BLaER1 (cell line): ENCODE data around the gene TRIM25.

Experiments used
- H3K27ac ChIP-seq: shearing (Covaris generic); formaldehyde crosslinking; 2 replicates; pipeline ENCODE4 v1.8.1; 2022
- H3K27me3 ChIP-seq: shearing (Covaris generic); formaldehyde crosslinking; 2 replicates; pipeline ENCODE4 v1.8.1; 2022
- H3K36me3 ChIP-seq: shearing (Covaris generic); formaldehyde crosslinking; 2 replicates; pipeline ENCODE4 v1.8.1; 2022
- H3K4me1 ChIP-seq: shearing (Covaris generic); formaldehyde crosslinking; 2 replicates; pipeline ENCODE4 v1.8.1; 2022
- H3K4me2 ChIP-seq: shearing (Covaris generic); formaldehyde crosslinking; 2 replicates; pipeline ENCODE4 v1.8.1; 2022
- H3K4me3 ChIP-seq: shearing (Covaris generic); formaldehyde crosslinking; 2 replicates; pipeline ENCODE4 v1.8.1; 2022
- H3K9ac ChIP-seq: shearing (Covaris generic); formaldehyde crosslinking; 2 replicates; pipeline ENCODE4 v1.8.1; 2022
- H3K9me3 ChIP-seq: shearing (Covaris generic); formaldehyde crosslinking; 2 replicates; pipeline ENCODE4 v1.8.1; 2022
- H4K20me1 ChIP-seq: shearing (Covaris generic); formaldehyde crosslinking; 2 replicates; pipeline ENCODE4 v1.8.1; 2022
- Cebpa-rat ChIP-seq: shearing (Covaris generic); IDR thresholded peaks from 2 replicates; pipeline ENCODE4 v1.8.1; 2022

Gene TRIM25

DNA sequence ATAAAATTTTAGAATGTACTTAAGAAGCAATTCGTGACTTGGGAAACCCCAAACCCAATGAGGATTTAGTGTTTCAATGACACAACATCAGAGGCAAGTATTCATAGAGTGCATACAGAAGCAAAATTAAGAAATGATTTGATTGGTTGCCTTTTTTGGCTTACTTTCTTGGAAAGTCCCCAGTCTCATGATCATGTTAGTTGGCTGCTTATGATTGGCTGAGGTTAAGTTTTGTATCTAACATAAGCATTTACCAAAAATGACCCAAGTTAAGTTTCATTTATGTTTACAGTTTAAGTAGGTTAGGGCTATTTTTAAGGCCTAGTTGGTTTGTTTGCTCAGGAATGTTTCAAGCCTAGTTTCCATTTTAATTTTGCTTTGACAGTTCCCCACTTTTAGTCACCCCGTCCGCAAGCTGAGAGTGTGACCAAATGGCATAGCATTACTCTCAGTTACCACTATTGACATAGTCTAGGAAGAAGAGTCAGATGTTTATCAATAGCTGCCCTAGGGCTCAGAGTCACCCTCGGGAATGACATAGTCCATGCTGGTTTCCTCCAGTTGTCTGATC lies 43.7 kb downstream of the TRIM25 start:
- peaks cover 38% of the 10 kb centered on the region for H3K36me3 ChIP-seq

DNA sequence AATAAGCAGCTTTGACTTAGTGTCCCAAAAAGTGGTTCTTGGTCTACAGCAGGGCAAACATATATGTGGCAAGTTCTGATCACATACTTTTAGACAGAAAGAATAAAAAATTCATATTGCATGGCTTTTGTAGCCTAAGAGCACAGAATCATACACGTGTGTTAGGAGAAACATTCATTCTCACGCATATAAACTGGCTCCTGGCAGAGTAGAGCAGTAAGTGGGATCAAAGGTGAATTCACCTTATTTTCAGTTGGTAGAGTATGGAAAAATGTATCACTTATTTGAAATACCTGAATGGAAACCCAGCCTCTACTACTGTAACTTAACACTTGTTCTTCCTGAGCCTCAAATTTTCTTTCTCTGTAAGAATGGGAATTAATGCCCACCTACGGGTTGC lies 45.1 kb downstream of the TRIM25 start:
- H3K9me3 ChIP-seq, result no peaks in the 10 kb centered on the region
- H3K4me3 ChIP-seq, result no peak overlapping the region
- H3K36me3 ChIP-seq, result peaks cover 43% of the 10 kb centered on the region
- no peak overlapping the region for H3K4me2 ChIP-seq
- H3K27me3 ChIP-seq, result no peaks in the 10 kb centered on the region
- TF ChIP-seq Cebpa-rat, result no peak
- H4K20me1 ChIP-seq, result no peaks in the 10 kb centered on the region
- H3K9ac ChIP-seq, result no peak overlapping the region
- no peak overlapping the region for H3K27ac ChIP-seq
- H3K4me1 ChIP-seq, result no peaks in the 10 kb centered on the region

More for the DNA sequence above, 43.7 kb downstream of the TRIM25 start:
- H3K4me1 ChIP-seq, result no peaks in the 10 kb centered on the region
- no peak for TF ChIP-seq Cebpa-rat
- no peak overlapping the region for H3K27ac ChIP-seq
- no peaks in the 10 kb centered on the region for H3K9me3 ChIP-seq
- H3K4me3 ChIP-seq, result no peak overlapping the region
- H4K20me1 ChIP-seq, result no peaks in the 10 kb centered on the region
- H3K4me2 ChIP-seq, result no peak overlapping the region
- no peaks in the 10 kb centered on the region for H3K27me3 ChIP-seq
- no peak overlapping the region for H3K9ac ChIP-seq

DNA sequence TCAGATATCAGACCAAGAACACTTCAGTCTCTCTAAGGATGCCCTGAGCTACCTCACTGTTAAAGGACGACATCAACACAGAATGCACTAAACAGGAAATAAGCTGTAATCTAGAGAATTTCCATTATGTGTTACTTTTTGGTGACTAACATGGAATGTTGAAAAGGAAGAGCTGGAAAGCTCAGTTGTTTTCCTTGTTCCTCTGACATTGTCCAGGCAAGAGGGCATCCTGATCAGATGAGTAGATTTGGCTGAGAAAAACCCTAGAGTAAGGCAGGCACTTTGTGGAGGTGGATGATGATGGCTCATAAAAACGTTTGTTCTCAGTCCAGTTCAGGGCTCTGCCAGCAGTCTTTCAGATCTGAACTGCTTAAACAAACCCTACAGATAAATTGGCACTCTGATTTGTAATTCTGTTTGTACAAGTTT lies 45.9 kb downstream of the TRIM25 start:
- H3K4me1 ChIP-seq, result no peaks in the 10 kb centered on the region
- H4K20me1 ChIP-seq, result no peaks in the 10 kb centered on the region
- H3K27me3 ChIP-seq, result no peaks in the 10 kb centered on the region
- H3K4me2 ChIP-seq, result no peak overlapping the region
- no peak for TF ChIP-seq Cebpa-rat
- no peak overlapping the region for H3K27ac ChIP-seq
- no peaks in the 10 kb centered on the region for H3K9me3 ChIP-seq
- H3K9ac ChIP-seq, result no peak overlapping the region
- peaks cover 49% of the 10 kb centered on the region for H3K36me3 ChIP-seq
- H3K4me3 ChIP-seq, result no peak overlapping the region

DNA sequence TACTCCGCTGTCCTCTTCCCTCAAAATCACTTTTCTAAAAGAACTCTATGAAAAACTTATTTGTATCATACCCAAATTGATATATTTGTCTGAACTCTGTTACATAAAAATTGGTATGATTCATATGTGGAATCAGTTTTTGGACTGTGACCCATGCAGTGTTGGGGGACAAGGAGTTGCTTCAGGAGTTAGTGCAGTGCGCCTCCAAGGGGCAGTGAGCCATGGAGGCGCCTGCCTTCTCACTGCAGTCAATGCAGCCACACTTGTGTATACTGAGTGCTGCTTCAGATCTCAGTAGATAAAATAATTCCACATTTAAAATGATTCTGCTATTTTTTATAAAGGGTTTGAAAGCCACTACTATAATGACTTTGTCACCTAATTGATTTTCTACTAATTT lies 47.4 kb downstream of the TRIM25 start:
- H4K20me1 ChIP-seq, result no peaks in the 10 kb centered on the region
- no peak overlapping the region for H3K4me3 ChIP-seq
- no peaks in the 10 kb centered on the region for H3K27me3 ChIP-seq
- no peaks in the 10 kb centered on the region for H3K9me3 ChIP-seq
- peaks cover 63% of the 10 kb centered on the region for H3K36me3 ChIP-seq
- no peak for TF ChIP-seq Cebpa-rat
- H3K27ac ChIP-seq, result no peak overlapping the region
- no peak overlapping the region for H3K9ac ChIP-seq
- H3K4me1 ChIP-seq, result no peaks in the 10 kb centered on the region
- no peak overlapping the region for H3K4me2 ChIP-seq

DNA sequence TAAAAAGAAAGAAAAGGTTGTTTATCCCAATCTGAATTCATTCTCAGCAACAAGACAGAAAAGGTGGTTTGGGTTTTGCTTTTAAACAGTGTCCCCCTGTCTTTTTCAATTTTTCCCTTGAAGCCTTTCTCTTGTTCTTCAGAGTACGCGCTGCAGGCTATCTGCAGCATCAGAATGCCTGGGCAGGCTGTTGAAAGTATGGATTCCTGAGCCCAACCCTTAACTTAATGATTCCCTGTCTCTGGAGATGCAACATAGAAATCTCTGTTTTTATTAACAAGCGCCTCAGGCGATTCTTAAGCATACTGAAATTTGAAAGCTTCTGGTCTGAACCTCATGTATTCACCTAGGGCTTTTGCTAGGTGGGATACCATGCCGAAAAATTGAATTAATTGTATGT lies 47.8 kb downstream of the TRIM25 start:
- Histone ChIP-seq H3K4me1 (no peaks in the 10 kb centered on the region), H3K9ac (no peak overlapping the region), H4K20me1 (no peaks in the 10 kb centered on the region), H3K4me3 (no peak overlapping the region), H3K36me3 (peaks cover 68% of the 10 kb centered on the region), H3K9me3 (no peaks in the 10 kb centered on the region), H3K27me3 (no peaks in the 10 kb centered on the region), H3K27ac (no peak overlapping the region), H3K4me2 (no peak overlapping the region)
- TF ChIP-seq Cebpa-rat, result no peak

DNA sequence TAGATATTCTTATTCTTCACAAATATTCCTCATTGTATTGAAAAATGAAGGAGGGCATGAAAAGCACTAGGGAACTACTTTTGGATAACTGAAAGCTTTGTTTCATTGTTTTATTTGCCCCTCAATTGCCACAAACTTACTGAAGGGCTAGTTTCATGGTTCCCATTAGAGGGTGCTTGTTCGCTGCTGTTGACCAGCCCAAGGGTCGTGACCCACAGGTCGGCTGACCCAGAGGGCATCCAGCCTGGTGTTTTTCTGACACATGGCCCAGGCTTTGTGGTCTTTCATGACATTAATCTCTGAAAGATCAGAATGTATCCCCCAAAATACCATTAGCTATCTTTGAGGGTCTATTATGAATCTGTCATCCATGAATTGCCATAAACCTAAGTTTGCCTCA lies 49.9 kb downstream of the TRIM25 start:
- no peaks in the 10 kb centered on the region for H3K4me1 ChIP-seq
- H3K36me3 ChIP-seq, result peaks cover 81% of the 10 kb centered on the region
- no peak overlapping the region for H3K9ac ChIP-seq
- no peak for TF ChIP-seq Cebpa-rat
- no peak overlapping the region for H3K4me3 ChIP-seq
- no peaks in the 10 kb centered on the region for H4K20me1 ChIP-seq
- no peak overlapping the region for H3K4me2 ChIP-seq
- no peaks in the 10 kb centered on the region for H3K9me3 ChIP-seq
- H3K27me3 ChIP-seq, result no peaks in the 10 kb centered on the region
- H3K27ac ChIP-seq, result no peak overlapping the region

DNA sequence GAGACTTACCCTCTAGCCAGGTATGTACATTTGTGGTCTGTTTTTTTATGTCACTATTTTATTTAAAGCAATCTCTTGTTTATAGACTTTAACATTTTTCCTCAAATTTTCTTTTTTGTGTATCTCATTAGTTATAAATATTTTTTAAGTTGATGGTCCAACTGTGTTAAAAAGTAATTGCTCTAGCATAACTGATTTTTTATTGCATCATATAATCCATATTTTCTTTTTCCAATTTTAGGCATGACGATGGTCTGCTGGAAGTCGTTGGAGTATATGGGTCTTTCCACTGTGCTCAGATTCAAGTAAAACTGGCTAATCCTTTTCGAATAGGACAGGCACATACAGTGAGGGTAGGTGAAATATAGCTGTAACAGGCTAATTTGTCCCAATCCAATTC lies 52.0 kb downstream of the TRIM25 start:
- TF ChIP-seq Cebpa-rat, result no peak

DNA sequence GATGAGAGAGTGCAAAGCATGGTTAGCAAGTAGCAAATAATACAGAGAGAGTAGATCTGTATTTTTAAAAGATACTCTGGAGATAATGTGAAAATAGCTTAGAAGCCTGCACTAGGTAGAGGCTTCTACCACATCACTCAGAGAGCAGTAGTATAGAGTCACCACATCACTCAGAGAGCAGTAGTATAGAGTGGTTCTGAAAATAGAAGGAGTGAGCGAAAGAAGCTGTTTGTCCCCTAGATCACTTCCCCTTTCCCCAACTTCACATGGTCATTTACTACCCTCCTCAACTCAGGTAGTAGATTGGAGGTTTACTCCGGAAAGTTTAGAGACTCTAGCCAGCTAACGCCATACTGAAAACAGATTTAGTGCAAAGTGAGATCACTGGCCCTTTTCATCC lies 62.8 kb downstream of the TRIM25 start:
- Histone ChIP-seq H3K4me3 (no peak overlapping the region), H3K9ac (no peak overlapping the region), H3K27me3 (no peaks in the 10 kb centered on the region), H3K9me3 (no peaks in the 10 kb centered on the region), H3K4me2 (no peak overlapping the region), H3K36me3 (peaks cover 91% of the 10 kb centered on the region), H3K27ac (no peak overlapping the region), H4K20me1 (no peaks in the 10 kb centered on the region), H3K4me1 (no peaks in the 10 kb centered on the region)
- TF ChIP-seq Cebpa-rat, result no peak

More for the DNA sequence above, 52.0 kb downstream of the TRIM25 start:
- Histone ChIP-seq H3K4me1 (no peaks in the 10 kb centered on the region), H3K27me3 (no peaks in the 10 kb centered on the region), H3K4me2 (no peak overlapping the region), H3K9me3 (no peaks in the 10 kb centered on the region), H3K27ac (no peak overlapping the region), H3K4me3 (no peak overlapping the region), H3K9ac (no peak overlapping the region), H4K20me1 (no peaks in the 10 kb centered on the region), H3K36me3 (peaks cover 80% of the 10 kb centered on the region)

DNA sequence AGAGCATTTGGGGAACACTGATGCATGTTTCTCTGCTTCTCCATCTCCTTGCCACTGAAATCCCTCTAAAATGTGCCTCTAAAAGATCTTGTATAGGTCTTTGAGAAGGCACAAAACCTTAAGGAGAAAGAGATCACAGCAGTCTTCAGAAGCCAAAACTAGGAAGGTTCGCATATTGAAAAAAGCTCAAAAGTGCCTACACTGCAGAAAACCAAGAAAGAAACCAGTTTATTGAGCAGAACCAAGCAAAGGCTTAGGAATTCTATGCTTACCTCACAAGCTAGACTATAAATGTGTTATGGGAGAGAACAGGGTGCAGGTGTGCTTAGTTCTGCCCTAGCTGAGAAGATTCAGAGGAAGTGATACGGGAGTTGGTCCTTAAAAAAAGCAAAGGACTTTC lies 63.3 kb downstream of the TRIM25 start:
- Histone ChIP-seq H3K36me3 (peaks cover 91% of the 10 kb centered on the region), H3K27ac (no peak overlapping the region), H3K4me3 (no peak overlapping the region)

DNA sequence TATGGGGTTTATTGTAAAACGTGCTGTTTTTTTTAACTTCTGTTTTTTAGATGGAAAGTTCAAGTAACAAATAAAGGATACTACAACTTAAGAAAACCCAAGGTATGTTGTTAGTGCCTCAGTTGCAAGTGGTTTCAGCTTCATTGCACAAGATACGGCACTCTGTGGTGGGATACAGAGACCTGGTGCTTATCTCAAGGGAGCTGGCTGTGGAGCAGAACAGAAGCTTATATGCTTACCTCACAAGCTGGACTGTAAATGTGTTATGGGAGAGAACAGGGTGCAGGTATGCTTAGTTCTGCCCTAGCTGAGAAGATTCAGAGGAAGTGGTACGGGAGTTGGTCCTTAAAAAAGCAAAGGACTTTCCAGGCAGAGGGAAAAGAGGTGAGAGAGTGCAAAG lies 64.7 kb downstream of the TRIM25 start:
- Histone ChIP-seq H3K4me3 (no peak overlapping the region), H3K9me3 (no peaks in the 10 kb centered on the region), H3K4me2 (no peak overlapping the region), H3K27me3 (no peaks in the 10 kb centered on the region), H3K4me1 (no peaks in the 10 kb centered on the region), H3K36me3 (peaks cover 83% of the 10 kb centered on the region), H4K20me1 (no peaks in the 10 kb centered on the region), H3K27ac (no peak overlapping the region), H3K9ac (no peak overlapping the region)
- TF ChIP-seq Cebpa-rat, result no peak

More for the DNA sequence above, 63.3 kb downstream of the TRIM25 start:
- TF ChIP-seq Cebpa-rat, result no peak
- H3K4me2 ChIP-seq, result no peak overlapping the region
- no peaks in the 10 kb centered on the region for H3K4me1 ChIP-seq
- no peaks in the 10 kb centered on the region for H4K20me1 ChIP-seq
- no peaks in the 10 kb centered on the region for H3K9me3 ChIP-seq
- no peaks in the 10 kb centered on the region for H3K27me3 ChIP-seq
- no peak overlapping the region for H3K9ac ChIP-seq

DNA sequence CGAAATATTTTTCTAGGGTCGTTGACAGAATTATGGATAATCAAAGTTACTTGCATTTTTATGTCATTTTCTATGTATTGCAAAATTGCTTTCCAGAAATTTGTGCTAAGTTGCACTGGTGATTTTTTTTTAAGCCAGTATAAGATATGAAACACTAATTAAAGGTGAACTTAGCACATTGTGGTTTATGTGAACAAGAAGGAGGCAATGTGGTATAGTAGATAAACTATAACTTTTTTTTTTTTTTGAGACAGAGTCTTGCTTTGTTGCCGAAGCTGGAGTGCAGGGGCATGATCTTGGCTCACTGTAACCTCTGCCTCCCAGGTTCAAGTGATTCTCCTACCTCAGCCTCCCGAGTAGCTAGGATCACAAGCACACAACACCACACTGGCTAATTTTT lies 66.7 kb downstream of the TRIM25 start:
- peaks cover 75% of the 10 kb centered on the region for H3K36me3 ChIP-seq
- no peaks in the 10 kb centered on the region for H3K4me1 ChIP-seq
- TF ChIP-seq Cebpa-rat, result no peak
- no peaks in the 10 kb centered on the region for H3K27me3 ChIP-seq
- no peak overlapping the region for H3K4me3 ChIP-seq
- H3K4me2 ChIP-seq, result no peak overlapping the region
- H3K9ac ChIP-seq, result no peak overlapping the region
- H4K20me1 ChIP-seq, result no peaks in the 10 kb centered on the region; the same call in 1 of the 2 replicates
- no peaks in the 10 kb centered on the region for H3K9me3 ChIP-seq
- H3K27ac ChIP-seq, result no peak overlapping the region
